GM06990 (cell line): ENCODE data around the gene CCDC81.

Source experiments
- DNase-seq: peaks from one replicate; pipeline ENCODE4 v3.0.0-alpha.2; 2011; ENCODE audit not compliant: insufficient read length; ENCODE audit errors: extremely low read depth
- H3K27me3 ChIP-seq: replicated peaks from 2 replicates; pipeline ENCODE4 v1.6.0; 2011; ENCODE audit warnings: low read length; ENCODE audit not compliant: control insufficient read depth, insufficient read depth
- H3K36me3 ChIP-seq: 2 replicates; pipeline ENCODE4 v1.5.1; 2011; ENCODE audit warnings: low read length; ENCODE audit not compliant: control insufficient read depth, insufficient read depth
- H3K4me3 ChIP-seq: replicated peaks from 2 replicates; pipeline ENCODE4 v1.5.1; 2011; ENCODE audit warnings: low read depth, mild to moderate bottlenecking, control low read depth, low read length
- TF ChIP-seq, protein P1 (sequence below): IDR thresholded peaks from 2 replicates; pipeline ENCODE4 v1.5.1; 2011; ENCODE audit warnings: low read length, control low read depth, mild to moderate bottlenecking, inconsistent platforms; ENCODE audit not compliant: insufficient read depth, poor library complexity, severe bottlenecking

The CCDC81 gene

DNA sequence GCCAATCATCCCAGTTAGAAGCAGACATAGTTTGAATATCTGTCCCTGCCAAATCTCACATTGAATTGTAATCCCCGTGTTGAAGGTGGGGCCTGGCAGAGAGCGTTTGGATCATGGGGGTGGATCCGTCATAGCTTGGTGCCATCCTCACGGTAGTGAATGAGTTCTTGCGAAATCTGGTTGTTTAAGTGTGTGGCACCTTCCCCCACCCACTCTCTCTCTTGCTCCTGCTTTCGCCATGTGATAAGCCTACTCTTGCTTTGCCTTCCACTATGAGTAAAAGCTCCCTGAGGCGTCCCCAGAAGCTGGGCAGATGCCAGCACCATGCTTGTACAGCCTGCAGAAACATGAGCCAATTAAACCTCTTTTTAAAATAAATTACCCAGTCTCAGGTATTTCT lies 5.0 kb upstream of the CCDC81 start:
- H3K4me3 ChIP-seq = no peak overlapping the region
- no peaks in the 10 kb centered on the region for H3K27me3 ChIP-seq
- DNase-seq = no peak
- TF ChIP-seq, protein P1, sequence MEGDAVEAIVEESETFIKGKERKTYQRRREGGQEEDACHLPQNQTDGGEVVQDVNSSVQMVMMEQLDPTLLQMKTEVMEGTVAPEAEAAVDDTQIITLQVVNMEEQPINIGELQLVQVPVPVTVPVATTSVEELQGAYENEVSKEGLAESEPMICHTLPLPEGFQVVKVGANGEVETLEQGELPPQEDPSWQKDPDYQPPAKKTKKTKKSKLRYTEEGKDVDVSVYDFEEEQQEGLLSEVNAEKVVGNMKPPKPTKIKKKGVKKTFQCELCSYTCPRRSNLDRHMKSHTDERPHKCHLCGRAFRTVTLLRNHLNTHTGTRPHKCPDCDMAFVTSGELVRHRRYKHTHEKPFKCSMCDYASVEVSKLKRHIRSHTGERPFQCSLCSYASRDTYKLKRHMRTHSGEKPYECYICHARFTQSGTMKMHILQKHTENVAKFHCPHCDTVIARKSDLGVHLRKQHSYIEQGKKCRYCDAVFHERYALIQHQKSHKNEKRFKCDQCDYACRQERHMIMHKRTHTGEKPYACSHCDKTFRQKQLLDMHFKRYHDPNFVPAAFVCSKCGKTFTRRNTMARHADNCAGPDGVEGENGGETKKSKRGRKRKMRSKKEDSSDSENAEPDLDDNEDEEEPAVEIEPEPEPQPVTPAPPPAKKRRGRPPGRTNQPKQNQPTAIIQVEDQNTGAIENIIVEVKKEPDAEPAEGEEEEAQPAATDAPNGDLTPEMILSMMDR = no peak
- H3K36me3 ChIP-seq = no peaks in the 10 kb centered on the region

DNA sequence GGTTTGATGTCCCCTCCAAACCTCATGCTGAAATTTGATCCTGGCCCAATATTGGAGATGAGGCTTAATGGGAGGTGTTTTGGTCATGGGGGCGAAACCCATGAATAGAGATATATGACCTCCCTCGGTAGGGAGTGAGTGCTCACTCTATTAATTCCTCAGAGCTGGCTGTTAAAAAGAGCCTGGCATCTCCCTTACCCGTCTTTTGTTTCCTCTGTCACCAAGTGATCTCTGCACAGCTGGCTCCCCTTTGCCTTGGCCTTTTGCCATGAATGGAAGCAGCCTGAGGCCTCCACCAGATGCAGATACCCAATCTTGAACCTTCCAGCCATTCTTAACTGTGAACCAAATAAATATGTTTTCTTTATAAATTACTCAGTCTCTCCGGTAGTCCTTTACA lies 4.5 kb upstream of the CCDC81 start:
- Histone ChIP-seq H3K4me3 (no peak overlapping the region), H3K36me3 (no peaks in the 10 kb centered on the region), H3K27me3 (no peaks in the 10 kb centered on the region)
- no peak for DNase-seq
- TF ChIP-seq, protein P1 = no peak

DNA sequence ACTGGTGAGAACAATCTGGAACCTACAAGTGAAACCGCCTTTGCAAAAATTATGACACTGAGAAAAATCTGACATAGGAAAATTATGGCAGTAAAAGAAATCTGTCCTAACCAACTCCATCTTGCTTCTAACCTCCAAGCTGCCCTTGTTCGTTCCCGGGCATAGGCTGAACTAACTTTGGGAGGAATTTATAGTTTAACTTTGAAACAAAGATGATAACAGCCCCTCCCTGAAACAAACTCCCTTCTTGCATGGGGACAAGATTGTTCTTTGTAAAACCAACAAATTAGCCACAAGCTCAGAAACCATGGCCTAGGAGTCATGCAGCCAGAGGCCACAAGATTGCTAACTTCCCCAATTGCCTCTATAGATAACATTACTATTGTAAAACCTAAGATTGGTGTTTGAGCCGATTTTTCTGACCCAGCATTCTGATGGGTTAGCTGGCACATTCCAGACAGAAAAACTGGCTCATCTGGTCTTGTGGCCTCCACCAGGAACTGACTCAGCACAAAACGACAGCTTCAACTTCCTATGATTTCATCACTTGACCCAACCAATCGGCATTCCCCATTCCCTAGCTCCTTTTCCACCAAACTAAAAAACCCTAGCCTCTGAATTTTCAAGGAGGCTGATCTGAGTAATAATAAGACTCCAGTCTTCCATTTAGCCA lies 3.6 kb upstream of the CCDC81 start:
- TF ChIP-seq, protein P1 = no peak
- DNase-seq = no peak
- H3K27me3 ChIP-seq = no peaks in the 10 kb centered on the region
- H3K36me3 ChIP-seq = no peaks in the 10 kb centered on the region
- no peak overlapping the region for H3K4me3 ChIP-seq

DNA sequence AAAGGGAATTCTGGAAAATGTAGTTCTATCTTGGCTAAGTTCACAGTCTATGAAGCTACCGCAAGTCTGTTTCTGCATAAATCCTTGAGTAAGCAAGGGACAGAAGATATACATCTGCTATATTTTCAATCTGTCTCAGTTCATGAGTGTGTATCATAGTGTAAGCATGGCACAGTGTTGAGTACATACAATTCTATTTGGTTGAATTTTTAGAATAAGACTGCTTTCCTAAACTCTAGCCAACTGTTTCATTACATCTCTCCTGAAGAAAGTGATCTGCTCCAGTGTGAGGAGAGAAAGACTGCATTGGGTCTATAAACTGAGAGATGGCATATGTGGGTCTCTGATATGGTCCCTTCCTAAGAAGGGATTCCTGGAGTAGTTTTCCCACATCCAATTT lies 2.6 kb upstream of the CCDC81 start:
- DNase-seq = no peak
- TF ChIP-seq, protein P1 = no peak

DNA sequence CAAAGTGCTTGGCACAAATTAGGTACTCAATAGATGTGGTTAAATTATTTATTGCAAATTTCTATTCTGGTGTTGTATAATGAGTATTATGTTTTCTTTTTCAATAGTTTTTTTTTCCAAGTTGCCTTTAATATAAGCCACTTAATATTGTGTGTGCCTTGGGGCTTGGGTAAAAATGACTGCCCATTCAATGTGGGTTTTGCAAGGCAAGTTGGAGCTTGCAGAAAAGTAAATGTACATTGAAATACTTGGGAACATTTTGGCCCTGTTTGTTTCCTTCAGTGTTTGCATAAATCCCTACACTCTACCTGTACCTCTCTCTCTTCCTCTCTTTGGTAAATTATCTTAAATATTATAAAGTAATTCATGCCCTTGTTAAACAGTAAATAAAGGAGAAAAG lies 2.1 kb upstream of the CCDC81 start:
- TF ChIP-seq, protein P1 = no peak
- H3K36me3 ChIP-seq = no peaks in the 10 kb centered on the region
- no peak overlapping the region for H3K4me3 ChIP-seq
- H3K27me3 ChIP-seq = no peaks in the 10 kb centered on the region
- no peak for DNase-seq

More for the DNA sequence above, 2.6 kb upstream of the CCDC81 start:
- no peaks in the 10 kb centered on the region for H3K27me3 ChIP-seq
- no peak overlapping the region for H3K4me3 ChIP-seq
- H3K36me3 ChIP-seq = no peaks in the 10 kb centered on the region

DNA sequence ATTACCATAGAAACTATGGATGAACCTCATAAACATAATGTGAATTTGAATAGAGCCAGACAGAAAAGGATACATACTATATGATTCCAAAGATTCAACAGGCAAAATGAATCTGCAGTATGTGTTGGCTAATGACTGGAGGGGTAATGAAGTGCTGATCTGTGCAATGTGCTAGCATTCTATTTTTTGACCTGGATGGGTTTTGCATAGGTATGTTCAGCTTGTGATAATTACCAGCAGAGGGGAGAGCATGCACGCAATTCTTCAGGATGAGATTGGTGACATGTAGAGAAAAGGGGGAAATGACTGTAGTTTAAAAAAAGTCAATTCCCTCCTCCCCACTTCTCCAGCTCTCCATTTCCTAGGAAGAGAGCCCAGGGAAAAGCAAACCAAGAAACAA lies 618 bp upstream of the CCDC81 start:
- DNase-seq = no peak
- no peak overlapping the region for H3K4me3 ChIP-seq
- no peaks in the 10 kb centered on the region for H3K27me3 ChIP-seq
- H3K36me3 ChIP-seq = no peaks in the 10 kb centered on the region
- TF ChIP-seq, protein P1 = no peak
